ENCODE data around the gene HSF2.

HSF2 gene

DNA sequence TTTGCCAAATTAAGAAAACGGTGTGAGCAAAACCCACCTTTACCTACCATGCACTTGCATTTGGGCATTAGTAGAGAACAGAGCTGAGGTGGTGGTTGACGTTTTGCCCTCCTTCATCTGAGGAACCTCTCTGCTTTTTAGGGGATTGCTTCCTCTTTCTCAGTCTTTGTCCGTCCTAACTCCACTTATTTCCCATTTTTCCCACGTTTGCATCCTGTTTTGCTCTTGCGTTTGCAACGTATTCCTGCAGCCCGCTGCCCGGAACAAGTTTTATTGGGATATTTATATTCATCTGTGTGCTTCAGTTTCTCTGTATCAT is 72.5 kb downstream of the HSF2 start:
- peak overlapping the region; percentile 95 for H3K4me3 ChIP-seq (ENCODE audit: low read depth, low read length)

DNA sequence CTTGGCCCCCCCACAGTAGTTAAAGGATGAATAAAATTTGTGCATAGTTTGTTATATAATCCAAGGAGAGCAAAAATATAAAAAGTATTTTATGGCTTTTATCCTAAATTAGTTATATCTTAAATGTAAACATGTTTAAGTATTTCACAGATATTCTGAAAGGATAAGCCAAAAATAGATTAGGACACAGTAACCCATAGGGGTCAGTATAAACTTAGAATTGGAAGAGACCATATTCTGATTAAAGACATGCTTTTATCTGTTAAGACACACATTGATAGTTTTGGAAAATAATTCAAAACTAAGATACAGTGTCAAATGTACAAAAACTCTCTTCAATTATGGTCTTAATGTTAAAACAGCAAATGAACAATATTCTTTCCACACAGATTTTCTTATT is 76.7 kb downstream of the HSF2 start:
- TF ChIP-seq, protein P1, sequence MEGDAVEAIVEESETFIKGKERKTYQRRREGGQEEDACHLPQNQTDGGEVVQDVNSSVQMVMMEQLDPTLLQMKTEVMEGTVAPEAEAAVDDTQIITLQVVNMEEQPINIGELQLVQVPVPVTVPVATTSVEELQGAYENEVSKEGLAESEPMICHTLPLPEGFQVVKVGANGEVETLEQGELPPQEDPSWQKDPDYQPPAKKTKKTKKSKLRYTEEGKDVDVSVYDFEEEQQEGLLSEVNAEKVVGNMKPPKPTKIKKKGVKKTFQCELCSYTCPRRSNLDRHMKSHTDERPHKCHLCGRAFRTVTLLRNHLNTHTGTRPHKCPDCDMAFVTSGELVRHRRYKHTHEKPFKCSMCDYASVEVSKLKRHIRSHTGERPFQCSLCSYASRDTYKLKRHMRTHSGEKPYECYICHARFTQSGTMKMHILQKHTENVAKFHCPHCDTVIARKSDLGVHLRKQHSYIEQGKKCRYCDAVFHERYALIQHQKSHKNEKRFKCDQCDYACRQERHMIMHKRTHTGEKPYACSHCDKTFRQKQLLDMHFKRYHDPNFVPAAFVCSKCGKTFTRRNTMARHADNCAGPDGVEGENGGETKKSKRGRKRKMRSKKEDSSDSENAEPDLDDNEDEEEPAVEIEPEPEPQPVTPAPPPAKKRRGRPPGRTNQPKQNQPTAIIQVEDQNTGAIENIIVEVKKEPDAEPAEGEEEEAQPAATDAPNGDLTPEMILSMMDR (IDR thresholded peaks at IDR 0.05; ENCODE audit: low read depth, low read length) = no peak
- no peak overlapping the region for H3K4me3 ChIP-seq (ENCODE audit: low read depth, low read length)

More for the DNA sequence above, 72.5 kb downstream of the HSF2 start:
- TF ChIP-seq, protein P1 (IDR thresholded peaks at IDR 0.05; ENCODE audit: low read depth, low read length) = no peak

DNA sequence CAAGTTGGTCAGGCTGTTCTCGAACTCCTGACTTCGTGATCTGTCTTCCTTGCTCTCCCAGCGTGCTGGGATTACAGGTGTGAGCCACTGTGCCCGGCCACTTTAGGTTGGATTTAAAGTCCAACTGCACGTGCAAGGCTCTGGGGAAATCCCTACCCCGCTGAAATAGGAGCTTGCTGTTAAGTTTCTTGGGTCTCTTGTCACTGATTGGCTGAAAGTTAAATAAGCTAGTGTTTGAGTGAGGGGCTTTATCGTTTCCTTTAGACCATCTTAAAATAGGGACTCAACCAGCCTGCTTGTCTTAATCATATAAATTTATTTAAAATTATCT is 83.3 kb downstream of the HSF2 start:
- TF ChIP-seq, protein P1 (IDR thresholded peaks at IDR 0.05; ENCODE audit: low read depth, low read length) = no peak
- H3K4me3 ChIP-seq (ENCODE audit: low read depth, low read length) = no peak overlapping the region
